Medulla oblongata (tissue), 1 donor: ENCODE data around the gene HEXIM2.

Source experiments
- DNase-seq: peaks from one replicate; pipeline ENCODE4 v3.0.0-alpha.2; 2015; ENCODE audit errors: extremely low spot score

Gene HEXIM2

DNA sequence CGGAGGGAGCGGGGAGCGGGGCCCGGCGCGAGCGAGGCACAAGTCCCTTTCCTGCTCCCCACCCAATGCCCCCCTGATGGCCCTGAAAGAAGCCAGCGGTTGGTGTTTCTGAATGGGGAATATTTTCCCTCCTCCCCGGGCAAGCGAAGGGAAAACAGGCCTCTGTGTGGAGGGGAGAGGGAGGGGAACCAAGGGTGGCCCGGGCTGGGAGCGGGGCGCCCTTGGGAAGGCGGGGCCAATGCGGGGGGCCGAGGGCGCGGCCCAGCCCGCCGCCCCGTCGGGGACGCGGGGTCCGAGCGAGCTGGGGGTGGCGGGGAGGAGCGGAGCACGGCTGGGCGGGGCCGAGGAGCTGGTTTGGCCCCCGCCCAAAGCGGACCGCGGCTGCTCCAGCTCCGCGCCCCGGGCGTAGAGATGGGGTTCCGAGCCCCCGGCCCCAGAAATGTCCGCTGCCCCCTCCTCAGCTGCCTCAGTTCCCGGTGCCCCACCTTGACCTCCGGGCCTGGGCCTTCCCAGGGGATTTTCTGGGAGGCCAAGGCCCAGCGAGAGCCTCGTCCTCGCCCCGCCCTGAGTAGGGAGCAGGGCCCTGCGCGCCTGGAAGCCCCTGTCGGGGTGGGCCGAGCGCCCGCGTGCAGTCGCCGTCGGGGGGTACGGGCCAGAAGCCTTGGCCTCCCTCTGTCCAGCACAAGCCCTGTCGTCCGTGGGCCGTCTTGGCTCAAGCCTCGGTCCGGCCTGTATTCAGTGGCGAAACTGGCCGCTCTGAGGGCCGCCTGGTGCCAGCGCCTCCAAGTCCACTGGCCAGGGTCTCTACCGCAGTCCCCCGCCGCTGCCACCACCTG lies 17.3 kb upstream of the HEXIM2 start:
- DNase-seq, result peak; percentile 60

DNA sequence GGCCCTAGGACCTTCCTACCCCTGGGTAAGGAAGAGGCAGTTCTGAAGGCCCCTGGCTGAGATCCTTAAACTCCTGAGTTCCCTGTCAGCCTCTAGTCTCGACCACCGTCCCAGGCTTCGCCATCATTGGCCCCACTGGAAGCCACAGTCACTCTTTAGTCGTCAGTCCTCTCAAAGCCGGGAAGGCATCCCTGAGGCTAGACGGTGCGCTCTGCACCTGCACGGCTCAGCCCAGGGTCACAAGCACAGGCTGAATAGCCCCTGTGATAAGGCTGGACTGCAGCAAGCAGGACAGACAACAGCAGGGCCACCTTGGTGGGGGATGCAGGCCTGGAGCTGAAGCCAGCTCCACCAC lies 16.7 kb upstream of the HEXIM2 start:
- DNase-seq, result no peak

DNA sequence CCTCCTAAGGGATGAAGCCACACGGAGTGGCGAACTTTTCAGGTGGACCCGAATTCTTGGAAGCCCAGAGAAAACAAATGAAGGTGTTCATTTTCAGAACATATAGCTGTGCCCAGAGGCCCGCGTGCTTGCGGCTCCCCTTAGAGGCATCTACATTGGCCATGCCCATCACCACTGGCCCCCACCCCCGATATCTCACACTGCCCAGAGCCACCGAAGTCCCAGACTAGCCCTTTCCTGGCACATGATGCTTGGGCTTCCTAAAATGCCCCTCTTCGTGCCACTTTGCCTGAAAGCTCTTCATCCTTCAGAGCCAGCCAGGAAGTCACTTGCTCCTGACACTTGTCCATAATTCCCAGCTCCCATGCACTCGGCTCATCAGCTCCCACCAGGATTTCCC lies 15.5 kb upstream of the HEXIM2 start:
- no peak for DNase-seq

DNA sequence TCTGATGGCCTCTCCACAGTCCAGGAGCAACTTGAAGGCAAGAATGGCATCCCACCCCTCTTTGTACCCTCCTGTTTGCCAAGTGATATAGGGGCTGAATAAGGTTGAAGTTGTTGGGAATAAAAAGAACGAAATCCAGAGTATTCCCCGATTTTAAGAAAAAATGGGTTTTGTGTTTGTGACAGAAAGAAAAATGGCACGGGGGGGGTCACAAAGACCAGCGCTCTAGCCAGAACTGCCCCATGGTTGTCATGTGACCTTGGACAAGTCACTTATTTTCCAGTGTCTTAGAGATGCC lies 15.1 kb upstream of the HEXIM2 start:
- DNase-seq, result no peak

DNA sequence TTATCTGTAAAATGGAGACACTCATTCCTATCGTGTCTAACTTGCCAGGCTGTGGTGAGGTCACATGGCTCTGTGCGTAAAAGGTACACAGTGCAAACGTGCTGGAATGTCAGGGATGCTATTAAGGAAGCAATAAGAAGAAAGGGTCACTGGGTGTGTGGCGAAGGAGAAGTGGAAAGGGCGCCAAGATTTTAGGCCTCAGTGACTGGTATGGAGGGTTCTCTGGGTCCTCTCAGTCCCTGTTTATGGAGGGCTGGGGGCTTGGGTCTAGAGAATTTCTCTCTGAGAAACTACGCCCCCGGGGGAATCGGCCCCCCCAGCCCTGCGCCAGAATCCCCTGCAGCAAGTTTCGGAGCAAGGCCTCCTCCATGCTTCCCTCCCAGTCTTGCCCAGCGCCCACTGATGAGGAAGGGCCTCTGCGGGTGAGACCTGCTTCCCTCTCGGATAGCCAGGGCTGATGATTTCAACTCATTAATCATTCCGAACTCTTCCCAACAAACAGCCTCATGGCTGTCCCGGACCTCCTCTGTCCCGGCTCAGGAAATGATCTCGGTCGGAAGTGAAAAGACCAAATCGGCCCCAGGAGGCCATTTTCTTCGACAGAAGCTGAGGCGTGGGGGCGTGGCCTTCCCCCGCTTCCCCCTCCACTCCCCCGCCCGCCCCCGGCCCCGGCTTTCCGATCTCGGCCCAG lies 14.6 kb upstream of the HEXIM2 start:
- no peak for DNase-seq

DNA sequence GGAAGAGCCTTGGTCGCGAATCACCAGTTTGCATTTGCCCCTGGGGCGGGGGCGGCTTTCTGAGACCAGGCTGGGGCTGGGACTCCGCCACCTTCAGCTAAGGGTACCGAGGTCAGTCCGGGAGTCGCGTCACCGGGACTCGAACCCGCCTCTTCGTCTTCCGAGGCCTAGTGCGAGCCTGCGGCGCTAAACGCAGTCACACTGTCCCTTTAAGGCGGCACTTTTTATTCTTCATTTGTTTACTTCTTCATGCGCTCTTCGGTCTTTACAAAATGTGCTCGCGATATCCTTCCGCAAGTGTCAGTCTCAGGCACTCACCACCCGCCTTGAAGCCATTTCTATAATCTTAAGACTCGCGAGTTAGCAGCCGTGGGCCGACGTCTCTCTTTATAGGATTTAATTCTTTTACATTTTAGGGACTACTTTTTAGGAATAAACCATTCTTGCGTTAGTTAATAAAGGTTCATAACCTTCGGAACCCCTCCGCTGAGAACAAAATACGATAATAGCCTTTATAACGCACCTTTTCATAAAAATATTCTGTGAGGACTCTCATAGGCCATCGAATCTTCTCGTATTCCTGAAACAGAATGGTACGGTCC lies 14.0 kb upstream of the HEXIM2 start:
- peak; percentile 94 for DNase-seq

DNA sequence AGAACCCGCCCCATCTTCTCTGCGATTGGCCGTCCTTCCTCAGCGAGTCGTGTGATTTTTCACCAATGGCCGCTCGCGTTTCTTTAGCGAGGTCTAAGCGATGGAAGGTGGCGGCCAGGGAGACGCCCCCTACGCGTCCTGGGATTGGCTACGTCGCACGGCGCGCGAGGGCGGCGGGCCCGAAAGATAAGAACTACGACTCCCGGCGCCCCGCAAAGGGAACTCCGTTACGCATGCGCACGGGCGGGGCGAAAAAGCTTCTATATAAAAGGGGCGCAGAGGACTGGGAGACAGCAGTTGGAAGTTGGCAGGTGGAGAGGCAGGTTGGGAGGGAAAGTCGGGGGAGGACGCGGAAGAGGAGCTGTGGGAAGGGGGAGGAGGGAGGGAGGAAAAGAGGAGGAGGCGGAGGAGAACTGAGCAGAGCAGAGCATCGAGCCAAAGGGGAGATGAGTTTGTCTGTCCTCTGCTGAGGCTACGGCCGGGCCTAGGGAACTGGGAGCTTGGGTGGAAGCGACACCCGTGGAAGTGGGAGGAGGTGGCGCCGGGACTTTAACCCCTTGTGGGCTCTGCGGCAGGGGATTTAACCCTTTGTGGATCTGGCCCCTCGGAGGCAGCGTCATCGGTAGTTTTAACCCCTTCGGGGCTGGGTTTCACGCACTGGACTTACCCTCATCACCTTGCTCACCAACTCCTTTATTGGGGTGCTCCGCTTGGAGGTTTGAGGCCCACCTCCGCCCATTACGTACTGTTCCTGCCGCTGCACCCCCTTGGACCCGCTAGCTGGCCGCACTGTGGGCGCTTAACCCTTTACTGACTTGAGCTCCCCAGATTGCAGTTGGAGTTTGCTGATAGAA lies 13.3 kb upstream of the HEXIM2 start, which contains the start of gene HEXIM1:
TSS of gene HEXIM1 (plus strand) at position 293 of the 854 bp plus-strand sequence. CDS start 716 bp downstream, outside the sequence.
- peak; percentile 100 for DNase-seq

DNA sequence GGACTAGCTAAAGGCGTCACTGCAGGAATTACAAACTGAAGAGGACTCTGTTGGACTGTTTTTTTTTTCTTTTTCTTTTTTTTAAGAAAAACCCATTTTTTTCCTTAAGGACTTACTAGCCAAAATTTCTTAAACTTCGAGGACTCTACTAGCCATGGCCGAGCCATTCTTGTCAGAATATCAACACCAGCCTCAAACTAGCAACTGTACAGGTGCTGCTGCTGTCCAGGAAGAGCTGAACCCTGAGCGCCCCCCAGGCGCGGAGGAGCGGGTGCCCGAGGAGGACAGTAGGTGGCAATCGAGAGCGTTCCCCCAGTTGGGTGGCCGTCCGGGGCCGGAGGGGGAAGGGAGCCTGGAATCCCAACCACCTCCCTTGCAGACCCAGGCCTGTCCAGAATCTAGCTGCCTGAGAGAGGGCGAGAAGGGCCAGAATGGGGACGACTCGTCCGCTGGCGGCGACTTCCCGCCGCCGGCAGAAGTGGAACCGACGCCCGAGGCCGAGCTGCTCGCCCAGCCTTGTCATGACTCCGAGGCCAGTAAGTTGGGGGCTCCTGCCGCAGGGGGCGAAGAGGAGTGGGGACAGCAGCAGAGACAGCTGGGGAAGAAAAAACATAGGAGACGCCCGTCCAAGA lies 12.5 kb upstream of the HEXIM2 start:
- peak; percentile 92 for DNase-seq

DNA sequence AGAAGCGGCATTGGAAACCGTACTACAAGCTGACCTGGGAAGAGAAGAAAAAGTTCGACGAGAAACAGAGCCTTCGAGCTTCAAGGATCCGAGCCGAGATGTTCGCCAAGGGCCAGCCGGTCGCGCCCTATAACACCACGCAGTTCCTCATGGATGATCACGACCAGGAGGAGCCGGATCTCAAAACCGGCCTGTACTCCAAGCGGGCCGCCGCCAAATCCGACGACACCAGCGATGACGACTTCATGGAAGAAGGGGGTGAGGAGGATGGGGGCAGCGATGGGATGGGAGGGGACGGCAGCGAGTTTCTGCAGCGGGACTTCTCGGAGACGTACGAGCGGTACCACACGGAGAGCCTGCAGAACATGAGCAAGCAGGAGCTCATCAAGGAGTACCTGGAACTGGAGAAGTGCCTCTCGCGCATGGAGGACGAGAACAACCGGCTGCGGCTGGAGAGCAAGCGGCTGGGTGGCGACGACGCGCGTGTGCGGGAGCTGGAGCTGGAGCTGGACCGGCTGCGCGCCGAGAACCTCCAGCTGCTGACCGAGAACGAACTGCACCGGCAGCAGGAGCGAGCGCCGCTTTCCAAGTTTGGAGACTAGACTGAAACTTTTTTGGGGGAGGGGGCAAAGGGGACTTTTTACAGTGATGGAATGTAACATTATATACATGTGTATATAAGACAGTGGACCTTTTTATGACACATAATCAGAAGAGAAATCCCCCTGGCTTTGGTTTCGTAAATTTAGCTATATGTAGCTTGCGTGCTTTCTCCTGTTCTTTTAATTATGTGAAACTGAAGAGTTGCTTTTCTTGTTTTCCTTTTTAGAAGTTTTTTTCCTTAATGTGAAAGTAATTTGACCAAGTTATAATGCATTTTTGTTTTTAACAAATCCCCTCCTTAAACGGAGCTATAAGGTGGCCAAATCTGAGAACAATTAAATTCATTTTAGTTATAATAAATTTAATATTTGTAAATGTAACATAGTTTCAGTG lies 11.7 kb upstream of the HEXIM2 start:
- peak; percentile 65 for DNase-seq

DNA sequence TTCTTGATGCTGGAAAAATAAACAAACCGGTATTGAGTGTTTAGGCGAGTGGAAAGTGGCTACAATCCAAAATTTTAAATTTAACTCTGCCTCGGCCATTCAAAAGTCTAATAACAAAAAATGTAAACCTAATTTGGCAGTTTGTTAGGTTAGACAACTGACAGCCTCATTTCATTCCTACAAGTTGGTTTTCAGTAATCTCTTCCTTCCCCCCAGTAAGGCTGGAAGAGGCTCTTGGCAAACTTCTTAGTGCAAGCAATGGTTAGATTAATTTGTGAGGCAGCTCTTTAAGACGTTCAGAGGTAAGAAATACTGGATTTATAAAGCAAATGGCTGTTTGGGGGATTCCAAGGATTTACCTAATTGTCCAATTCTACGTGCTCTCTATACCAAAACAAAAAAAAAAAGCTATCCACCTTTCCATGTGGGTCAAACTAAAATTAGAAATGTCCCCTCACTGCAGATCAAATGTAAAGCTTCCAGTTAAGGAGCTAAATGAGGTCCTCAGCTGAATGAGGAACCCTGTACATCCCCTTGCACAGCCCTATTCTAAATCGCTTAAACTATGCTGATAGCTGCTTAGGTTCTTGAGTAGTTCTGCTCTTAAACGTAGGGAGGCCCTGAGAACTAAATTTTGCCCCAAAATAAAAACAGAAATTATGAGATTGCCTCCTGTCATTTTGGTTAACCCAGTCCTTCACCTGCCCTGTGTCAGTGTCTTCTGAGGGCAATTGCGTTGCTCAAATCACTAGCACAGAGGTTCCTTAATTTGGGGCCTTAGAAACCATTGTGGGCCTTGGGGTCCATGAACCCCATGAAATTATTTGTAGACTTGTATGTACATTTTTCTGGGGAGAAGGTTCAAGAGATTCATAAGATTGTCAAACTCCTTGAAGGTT lies 10.5 kb upstream of the HEXIM2 start:
- DNase-seq, result no peak

DNA sequence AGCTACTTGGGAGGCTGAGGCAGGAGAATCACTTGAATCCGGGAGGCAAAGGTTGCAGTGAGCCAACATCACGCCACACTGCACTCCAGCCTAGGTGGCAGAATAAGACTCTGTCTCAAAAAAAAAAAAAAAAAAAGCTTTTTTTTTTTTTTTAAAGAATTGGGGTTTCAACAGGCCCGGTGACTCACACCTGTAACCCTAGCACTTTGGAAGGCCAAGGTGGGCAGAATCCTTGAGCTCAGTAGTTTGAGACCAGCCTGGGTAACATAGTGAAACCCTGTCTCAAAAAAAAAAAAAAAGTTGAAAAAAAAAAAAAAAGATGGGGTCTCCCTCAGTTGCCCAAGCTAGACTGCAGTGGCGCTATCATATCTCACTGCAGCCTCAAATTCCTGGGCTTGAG lies 6.6 kb upstream of the HEXIM2 start:
- DNase-seq, result no peak

DNA sequence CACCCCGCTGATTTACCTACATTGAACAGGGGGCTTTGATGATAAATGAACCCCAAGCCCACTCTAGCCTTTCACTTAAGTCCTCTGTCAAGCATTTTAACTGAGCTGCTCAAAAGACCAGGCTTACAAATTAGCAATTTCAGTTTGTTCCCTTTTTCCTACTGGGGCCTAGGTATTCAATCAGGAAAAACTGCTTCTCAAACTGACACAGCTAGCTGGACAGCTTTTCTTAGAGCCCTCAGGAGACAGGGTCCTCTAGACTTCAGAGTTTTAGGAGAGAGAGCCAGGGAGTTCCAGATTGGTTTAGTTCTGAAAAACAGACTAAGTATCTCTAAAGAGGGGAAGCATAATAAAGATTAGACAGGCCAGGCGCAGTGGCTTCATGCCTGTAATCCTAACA lies 6.2 kb upstream of the HEXIM2 start:
- no peak for DNase-seq

DNA sequence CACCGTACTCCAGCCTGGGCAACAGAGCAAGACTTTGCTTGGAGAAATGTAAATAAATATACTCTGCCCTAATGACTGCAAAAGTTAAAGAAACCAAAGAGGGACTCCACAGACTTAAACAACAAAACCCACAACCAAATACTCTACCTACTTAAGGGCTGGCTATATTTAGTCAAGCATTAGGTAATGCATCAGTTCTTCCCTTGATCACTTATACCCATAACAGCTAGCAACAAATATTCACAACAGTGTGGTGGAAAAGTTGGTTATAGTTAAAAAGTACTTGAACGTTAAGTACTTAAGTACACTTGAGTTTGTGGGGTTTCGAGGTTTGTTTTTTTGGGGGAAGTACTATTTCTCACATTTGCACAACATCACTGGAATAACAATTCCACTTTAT lies 5.4 kb upstream of the HEXIM2 start:
- no peak for DNase-seq

DNA sequence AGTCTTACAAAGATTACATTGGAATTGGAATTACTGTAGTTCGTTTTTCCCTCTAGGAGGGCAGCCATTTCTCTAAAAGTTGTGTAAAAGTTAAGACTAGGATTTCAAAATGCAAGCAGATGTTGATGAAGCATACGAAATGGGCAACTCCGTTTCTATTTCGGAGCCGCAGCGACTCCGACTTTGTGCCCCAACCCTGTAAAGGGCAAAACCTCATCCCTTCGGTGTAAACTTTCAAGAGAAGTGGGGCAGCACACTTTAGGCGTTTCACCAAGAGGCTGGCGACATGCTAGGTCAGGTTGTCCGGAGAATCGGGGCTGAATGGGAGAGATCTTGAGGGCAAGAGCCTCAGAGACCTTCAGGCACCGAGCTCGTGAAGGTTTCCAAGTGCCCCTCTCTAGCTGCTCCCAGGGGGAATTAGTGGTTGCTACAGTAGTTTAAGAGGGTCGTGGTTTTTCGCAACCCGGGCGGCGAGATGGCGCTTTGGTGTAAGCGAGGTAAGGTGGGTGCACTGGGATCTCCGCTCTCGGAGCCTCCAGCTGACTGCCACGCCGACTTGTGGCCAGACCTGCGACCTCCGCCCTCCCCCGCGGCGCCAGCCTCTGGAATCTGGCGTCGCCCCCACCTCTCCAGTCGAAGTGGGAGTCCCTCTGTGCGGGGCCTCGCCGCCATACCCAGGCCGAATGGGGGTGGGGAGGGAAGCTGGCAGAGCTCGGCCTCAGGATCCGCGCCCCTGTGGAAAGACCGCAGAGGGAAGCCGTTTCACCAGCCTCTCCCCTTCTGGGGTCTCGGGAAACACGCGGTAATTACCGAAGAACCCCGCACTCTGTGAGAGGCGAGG lies 1.0 kb upstream of the HEXIM2 start:
- peak; percentile 70 for DNase-seq

DNA sequence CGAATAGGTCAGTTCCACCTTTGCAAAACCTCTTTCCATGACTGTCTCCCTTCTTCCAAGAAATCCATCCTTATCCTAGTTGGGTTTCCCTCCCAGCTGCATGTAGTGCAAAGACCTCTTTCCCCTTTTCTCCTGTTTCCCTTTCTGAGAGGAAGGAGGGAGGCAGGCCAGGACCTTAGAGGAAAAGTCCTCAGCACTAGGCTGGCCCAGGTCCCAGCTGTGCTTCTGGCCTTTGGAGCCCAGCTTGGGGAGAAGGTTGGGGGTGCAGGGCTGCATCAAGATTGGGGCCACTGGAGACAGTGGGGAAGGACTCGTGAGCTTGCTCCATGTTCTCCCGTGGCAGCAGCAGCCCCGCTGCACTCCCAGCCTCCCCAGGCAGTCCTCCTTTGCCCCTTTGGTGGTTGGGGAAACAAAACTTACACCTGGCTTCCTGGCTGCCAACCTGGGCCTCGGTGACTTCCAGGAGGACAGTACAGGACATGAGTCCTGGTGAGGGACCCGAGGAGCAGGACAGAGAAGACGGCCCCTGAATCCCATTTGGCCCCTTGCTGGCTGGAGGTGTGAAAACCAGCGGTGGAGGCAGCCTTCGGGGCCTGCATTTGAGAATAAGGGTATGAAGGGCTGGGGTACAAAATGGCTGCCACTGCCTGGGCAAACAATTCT lies 481 bp downstream of the HEXIM2 start:
- no peak for DNase-seq

DNA sequence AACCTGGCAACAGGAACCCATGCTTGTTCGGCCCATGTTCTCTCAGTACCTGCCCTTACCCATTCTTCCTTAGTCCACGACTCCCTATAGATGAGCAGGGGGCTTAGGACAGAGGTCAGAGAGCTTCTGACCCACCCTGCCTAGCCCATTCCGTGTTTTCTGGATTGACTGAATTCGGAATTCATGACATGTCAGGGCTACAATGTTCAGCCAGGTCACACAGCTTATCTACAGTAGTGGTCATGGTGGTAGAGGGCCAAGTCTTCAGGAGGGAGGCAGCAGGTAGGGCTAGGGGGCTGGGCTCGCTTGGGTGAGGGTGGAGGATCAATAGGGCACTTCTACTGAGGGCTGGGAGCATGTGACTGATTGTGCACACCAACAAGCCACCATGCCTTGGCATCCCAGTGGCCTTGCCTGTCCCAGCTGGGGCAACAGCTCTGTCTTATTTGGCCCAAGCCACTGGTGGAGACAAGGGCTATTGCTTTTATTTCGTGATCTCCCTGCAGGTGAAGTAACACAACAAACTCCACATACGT lies 3.1 kb downstream of the HEXIM2 start:
- no peak for DNase-seq

DNA sequence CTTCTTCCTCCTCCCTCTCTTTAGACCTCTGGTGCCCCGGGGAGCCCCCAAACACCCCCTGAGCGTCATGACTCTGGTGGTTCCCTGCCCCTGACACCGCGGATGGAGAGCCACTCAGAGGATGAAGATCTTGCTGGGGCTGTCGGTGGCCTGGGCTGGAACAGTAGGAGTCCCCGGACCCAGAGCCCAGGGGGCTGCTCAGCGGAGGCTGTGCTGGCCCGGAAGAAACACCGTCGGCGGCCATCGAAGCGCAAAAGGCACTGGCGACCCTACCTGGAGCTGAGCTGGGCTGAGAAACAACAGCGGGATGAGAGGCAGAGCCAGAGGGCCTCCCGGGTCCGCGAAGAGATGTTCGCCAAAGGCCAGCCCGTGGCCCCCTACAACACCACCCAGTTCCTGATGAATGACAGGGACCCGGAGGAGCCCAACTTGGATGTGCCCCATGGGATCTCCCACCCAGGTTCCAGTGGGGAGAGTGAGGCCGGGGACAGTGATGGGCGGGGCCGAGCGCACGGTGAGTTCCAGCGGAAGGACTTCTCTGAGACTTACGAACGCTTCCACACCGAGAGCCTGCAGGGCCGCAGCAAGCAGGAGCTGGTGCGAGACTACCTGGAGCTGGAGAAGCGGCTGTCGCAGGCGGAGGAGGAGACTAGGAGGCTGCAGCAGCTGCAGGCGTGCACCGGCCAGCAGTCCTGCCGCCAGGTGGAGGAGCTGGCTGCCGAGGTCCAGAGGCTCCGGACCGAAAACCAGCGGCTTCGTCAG lies 7.5 kb downstream of the HEXIM2 start:
- DNase-seq, result no peak
